Measurements from ENCODE around the gene ZNF141. TPM values are rescaled to one million over a fixed set of nuclear protein-coding genes. Genes with fewer than 3 reads are reported as not detected.
"Not testable (repeated sequence)": the region's sequence is repeated elsewhere in the genome, so short reads cannot be mapped to it uniquely, and the experiment has no call there.

ZNF141 gene
- total RNA-seq = 10 to 100 TPM; 17.1 to 18.9 TPM
- long read RNA-seq, donor 1, partial matches to known transcripts = 1 of 3 reads
- long read RNA-seq, donor 1, other reads (novel, unspliced or antisense) = 1 of 3 reads
- long read RNA-seq, donor 2, partial matches to known transcripts = 1 of 8 reads
- long read RNA-seq, donor 2, other reads (novel, unspliced or antisense) = 4 of 8 reads

DNA sequence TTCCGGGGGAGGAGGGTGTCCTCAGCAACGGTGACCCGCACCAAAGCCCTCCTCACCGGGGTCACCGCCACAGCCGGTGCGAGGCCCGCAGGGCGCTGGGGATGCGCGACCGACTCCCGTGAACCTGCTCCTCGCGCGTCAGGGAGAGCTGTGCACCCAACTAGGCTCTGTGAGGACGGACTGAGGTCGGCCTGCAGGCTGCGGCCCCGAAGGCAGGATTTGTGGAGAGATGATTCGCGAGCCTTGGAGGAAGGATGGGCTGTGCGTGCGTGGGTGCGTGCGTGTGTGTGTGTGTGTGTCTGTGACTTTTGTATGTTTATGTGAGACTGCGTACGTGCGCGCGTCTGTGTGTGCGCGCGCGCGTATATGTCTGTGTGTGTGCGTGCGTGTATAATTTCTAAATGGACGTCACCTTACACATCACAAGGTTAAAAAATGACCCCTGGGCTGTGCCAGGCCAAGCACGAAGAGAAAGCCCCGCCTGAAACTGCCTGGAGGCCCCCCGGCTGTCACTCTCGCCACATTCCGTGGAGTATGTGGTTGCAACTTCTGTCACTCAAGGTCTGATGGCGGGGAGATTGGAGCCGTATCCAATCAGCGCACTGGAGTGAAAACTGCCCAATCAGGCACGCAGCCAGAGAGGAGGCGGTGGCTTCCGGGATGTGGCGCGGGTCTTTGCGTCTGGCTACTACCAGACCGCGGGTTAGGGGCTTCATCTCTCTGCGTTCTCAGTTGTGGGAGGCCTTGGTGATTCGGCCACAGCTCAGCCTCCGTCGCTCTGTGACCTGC, at the start of gene ZNF141:
TSS of gene ZNF141 (plus strand) at position 672 of the 789 bp plus-strand sequence. CDS start 170 bp downstream, outside the sequence.
- intact Hi-C loops (cut with DNase I) = no loop called here
- DNase-seq (ENCODE audit: low spot score) = peak; percentile 98

DNA sequence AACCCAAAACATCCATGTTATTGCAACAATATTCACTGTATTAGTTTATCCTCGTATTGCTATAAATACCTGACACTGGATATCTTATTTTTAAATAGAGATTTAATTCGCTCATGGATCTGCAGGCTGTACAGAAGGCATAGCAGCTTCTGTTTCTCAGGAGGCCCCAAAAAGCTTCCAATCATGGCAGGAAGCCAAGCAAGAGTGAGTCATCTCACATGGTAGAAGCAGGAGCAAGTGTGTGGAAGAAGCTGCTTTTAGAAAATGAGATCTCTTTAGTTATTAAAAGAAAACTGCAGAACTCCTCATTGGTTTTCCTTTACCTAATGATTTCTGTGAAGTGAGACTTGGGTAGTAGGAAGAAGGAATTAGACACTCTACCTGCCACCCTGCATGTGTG, 48.7 kb upstream of the ZNF141 start:
- DNase-seq (ENCODE audit: low spot score) = no peak
- intact Hi-C loops (cut with DNase I) = no loop called here

- intact Hi-C loops (cut with DNase I) = no loop called here
- no peak for DNase-seq (ENCODE audit: low spot score)
These were observed 42.9 kb upstream of the ZNF141 start for GRCh38 chr4:294732-295131.

GRCh38 chr4:302381-302780, 35.2 kb upstream of the ZNF141 start:
- intact Hi-C loops (cut with DNase I) = no loop called here
- no peak for DNase-seq (ENCODE audit: low spot score)

- intact Hi-C loops (cut with DNase I); DNase-seq (ENCODE audit: low spot score): not testable (repeated sequence)
These were observed 33.1 kb upstream of the ZNF141 start for GRCh38 chr4:304516-304915.

GRCh38 chr4:304969-305680, 32.5 kb upstream of the ZNF141 start, which contains the start of gene ZNF732:
ZNF732 (minus strand) TSS chr4:305474; CDS start chr4:305310, 164 bp downstream.
- DNase-seq (ENCODE audit: low spot score) = peak; percentile 75
- intact Hi-C loops (cut with DNase I) = no loop called here

DNA sequence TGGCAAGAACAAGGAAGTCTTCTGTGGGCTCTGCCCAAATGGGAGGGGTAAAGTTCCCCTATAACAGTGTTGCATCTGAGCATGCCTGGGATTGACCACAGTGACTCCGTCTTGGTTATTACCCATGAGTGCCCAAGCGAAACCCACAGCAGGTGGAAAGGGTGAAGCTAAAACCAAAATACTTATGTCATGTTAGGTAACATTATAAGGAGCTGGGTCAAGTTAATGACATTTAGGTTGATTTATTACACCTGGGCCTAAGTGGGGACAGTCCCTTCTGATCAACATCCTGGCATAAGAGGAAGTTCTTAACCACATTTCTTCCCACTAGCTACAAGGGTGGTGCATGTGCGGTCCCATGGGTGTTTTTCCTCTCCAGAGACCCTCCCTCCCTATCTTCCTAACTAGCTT, 31.1 kb upstream of the ZNF141 start:
- intact Hi-C loops (cut with DNase I) = no loop called here
- DNase-seq (ENCODE audit: low spot score) = no peak

- DNase-seq (ENCODE audit: low spot score) = no peak
- intact Hi-C loops (cut with DNase I) = no loop called here
These were observed 27.8 kb upstream of the ZNF141 start for GRCh38 chr4:309807-310206.

- intact Hi-C loops (cut with DNase I) = no loop called here
- DNase-seq (ENCODE audit: low spot score) = no peak
These were observed 23.2 kb upstream of the ZNF141 start for GRCh38 chr4:314296-314903.

DNA sequence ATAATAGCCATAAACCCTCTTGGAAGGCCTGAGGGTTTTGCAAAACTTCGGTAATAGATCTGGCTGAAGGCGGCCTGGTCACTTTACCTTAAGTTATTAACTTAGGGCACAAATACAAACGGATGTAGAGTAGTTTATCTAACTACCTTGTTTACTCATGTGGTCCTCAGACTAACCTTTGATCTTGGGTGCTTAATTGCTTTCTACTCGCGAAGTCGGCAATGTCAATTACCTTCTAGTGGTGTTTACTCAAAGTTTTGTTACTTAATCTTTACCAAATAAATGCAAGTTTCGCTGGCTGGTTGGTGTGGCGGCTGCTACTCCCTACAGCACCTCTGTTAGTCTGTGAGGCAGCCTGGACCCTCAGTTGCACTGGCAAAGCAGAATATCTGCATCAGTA, 8.9 kb upstream of the ZNF141 start:
- intact Hi-C loops (cut with DNase I) = no loop called here

DNA sequence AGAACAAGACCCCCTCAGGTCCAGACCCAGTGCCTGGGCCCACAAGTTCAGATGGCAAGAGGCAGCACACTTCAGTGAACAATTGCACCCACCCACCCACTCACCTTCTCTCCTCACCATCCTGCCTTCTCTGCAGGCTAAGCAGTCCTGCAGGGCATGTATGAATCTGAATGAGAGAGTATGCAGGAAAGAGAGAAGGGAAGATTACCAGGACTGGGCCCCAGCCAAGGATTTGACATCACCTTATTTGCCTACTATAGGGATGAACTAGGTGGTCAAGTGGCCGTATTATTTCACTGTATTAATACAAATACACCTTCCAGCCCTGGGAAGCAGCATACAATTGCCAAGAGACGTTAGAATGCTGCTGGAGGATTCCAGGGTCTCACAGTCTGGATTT, 2.1 kb upstream of the ZNF141 start:
- no peak for DNase-seq (ENCODE audit: low spot score)
- intact Hi-C loops (cut with DNase I) = no loop called here

More for the DNA sequence above, 8.9 kb upstream of the ZNF141 start:
- no peak for DNase-seq (ENCODE audit: low spot score)

DNA sequence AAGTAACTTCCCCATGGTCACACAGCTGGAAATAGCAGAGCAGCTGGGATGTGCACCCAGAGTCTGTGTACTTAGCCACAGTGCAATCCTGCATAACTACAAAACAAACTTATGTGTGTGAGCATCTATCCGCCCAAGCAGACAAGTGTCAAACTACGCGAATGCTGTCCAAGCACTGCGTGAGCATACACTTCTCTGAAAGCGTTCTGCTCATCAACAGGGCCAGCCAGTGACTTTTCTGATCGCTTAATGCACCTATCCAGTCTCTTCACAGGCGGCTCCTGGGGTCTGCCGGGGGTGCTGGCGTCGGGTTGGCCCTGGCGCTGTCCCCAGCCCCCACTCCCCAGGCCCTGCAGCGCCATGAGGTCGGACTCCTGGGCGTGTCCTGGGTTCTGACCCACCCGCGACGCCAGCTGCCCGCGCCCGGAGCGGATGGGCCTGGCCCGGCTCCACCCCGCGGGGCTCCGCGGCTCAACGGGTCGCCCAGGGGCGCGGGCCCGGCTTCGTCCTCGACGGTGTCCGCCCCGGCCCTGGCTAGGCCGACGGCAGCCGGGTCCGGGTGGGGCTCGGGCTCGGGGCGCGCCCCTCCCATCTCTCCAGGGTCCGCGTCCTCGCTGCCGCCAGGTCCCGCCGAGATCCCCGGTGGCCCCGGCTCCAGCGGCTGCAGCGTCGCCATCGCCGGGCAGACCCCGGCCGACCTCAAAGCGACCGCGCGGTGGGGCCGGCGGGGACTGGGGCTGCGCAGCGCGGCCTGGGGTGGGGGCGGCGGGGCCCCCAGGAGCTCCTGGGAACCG, 1.3 kb upstream of the ZNF141 start:
- intact Hi-C loops (cut with DNase I) = no loop called here
- DNase-seq (ENCODE audit: low spot score) = no peak

DNA sequence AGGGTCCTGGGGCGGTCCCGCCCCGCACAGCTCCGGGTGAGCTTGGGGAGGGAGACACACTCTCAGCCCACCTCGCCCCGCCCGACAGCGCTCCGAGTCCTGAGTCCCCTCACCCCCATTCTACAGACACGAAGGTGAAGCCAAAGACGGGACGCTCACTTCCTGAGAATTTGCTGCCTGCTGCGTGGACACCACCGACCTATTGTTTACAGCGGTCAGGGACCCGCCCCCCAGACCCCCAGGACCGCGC, 796 bp upstream of the ZNF141 start:
- intact Hi-C loops (cut with DNase I) = no loop called here
- peak; percentile 82 for DNase-seq (ENCODE audit: low spot score)

DNA sequence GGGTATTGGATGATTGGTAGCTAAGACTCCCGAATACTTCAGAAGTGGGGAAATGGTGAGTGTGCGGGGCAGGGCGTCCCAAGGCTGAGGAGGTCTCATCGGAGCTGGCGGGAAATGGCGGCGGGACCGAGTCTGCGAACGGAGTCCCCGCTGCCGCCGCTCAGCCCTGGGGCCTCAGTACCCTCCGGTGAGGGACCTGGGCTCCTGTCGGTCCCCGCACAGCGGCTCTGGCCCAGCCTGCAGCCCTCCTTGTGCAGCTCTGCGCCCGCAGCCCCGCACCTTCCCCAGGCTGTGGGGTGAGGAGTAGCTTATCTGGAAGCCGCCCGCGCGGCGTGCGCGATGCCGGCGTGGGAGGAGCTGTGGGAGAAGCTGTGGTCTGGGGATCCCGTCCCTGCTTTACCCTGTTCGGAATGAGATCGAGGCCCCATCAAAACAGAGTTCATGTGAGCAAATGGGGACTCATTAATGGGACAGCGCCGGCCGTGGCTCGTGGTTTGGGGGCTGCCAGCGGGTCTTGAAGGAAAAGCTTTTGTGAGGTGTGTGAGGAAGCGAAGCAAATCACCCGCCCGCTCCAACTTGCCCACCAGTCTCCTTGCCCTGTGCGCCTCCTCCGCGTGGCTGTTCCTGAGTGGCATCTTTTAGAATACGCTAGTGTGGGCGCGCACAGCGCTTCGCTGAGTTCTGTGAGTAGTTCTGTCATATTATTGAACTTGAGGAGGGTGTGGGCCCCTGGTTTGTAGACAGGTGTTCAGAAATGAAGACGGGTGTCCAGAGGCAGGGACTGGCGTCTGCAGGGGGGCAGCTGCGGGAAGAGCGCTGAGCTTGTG, 531 bp downstream of the ZNF141 start:
- DNase-seq (ENCODE audit: low spot score) = peak; percentile 85
- intact Hi-C loops (cut with DNase I) = no loop called here

DNA sequence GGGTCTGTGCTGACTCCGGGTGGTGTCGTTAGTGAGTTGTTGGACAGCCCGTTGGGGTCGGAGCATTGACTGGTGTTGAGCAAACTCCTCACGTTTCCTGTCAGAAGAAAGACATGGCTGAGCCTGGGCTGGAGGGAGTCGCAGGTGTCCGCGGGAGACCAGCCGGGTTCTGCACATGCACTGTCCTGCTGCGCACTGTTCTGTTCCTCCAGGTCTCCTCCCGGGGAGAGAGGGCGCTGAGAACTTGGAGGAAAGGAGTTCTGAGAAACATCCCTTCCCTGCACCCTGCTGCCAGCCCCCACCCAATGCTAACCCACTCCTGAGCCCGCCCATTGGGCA, 1.1 kb downstream of the ZNF141 start:
- intact Hi-C loops (cut with DNase I) = no loop called here
- DNase-seq (ENCODE audit: low spot score) = no peak

GRCh38 chr4:340011-340410, 2.4 kb downstream of the ZNF141 start:
- intact Hi-C loops (cut with DNase I) = no loop called here
- DNase-seq (ENCODE audit: low spot score) = no peak

- intact Hi-C loops (cut with DNase I) = loop anchor here in 1 of 2 donors (10.0 kb wide), 1 partner anchor 62 kb away; no protein-coding TSS in a partner anchor
- DNase-seq (ENCODE audit: low spot score) = no peak
These were observed 35.6 kb downstream of the ZNF141 start for GRCh38 chr4:373062-373839.
